HG03457 (cell line): ENCODE measurements around the gene RCC2.
"Not testable (repeated sequence)": the region's sequence is repeated elsewhere in the genome, so short reads cannot be mapped to it uniquely, and the experiment has no call there.

Experiments
- ATAC-seq: cut with Tn5 transposase; IDR thresholded peaks from one replicate; pipeline ENCODE4 v1.9.1; 2021; ENCODE audit warnings: moderate number of reproducible peaks; ENCODE audit not compliant: unreplicated experiment

Gene RCC2

DNA sequence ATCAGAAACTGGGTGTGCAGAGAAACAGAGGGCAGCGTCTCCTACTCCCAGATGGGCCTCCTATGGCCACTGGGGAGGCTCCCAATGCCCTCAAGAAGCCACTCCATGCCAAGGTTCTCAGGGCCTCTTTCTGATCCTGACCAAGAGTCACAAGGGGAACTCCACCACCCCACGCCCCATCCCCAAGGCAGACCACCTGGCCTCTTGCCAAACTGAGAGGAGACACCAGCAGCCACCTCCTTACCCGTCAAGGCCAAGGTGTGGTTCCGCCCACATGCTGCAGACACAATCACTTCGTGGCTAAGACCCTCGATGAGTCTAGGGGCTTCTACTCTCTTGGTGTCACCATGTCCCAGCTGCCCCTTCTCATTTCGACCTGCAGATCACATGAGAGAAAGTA lies 17.0 kb downstream of the RCC2 start:
- ATAC-seq = no peak

- no peak for ATAC-seq
Observed at GRCh38 chr1:17420391-17420918, 19.0 kb downstream of the RCC2 start.

GRCh38 chr1:17419626-17420328 lies 19.7 kb downstream of the RCC2 start:
- ATAC-seq = no peak

DNA sequence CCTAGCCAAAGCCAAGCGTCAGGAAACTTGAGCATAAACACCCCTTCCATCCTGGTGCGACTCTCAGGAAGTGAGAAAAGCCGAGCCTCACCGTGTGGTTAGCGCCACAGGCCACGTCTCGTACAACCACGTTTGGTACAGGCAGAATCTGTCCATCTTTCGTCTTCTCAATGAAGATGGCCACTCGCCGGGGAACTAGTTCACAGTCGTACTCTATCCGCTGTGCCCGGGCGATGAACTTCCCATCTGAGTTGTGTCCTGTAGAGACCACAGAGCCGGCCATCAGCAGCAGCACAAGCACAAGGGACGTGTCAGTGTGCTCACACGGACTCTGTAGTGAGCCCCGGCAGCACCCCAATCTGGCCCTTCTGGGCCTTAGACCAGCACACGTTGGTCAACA lies 23.1 kb downstream of the RCC2 start:
- ATAC-seq = no peak

GRCh38 chr1:17414022-17414421 lies 25.5 kb downstream of the RCC2 start:
- ATAC-seq = no peak

- no peak for ATAC-seq
Observed at GRCh38 chr1:17412093-17412870, 27.2 kb downstream of the RCC2 start.

DNA sequence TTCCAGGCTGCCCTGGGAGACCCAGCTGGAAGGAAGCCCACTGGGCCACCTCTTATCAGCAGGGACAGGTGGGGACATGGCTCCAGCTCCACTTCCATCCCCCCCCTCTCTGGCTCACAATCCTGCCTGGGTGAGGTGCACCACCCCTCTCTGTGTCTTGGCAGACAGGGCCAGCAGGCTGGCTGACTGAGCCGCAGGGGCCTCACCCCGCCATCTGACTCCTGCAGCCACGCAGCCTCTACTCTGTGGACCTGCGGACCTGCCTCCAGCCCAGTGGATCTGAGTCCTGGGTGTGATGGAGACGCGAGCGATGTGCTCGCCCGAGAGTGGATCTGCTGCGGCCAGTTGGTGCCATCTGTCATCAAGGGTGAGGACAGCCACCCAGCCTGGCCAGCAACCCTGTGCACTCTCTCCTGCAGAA lies 30.1 kb downstream of the RCC2 start:
- no peak for ATAC-seq

GRCh38 chr1:17407786-17408514 lies 31.5 kb downstream of the RCC2 start:
- ATAC-seq = not testable (repeated sequence)

DNA sequence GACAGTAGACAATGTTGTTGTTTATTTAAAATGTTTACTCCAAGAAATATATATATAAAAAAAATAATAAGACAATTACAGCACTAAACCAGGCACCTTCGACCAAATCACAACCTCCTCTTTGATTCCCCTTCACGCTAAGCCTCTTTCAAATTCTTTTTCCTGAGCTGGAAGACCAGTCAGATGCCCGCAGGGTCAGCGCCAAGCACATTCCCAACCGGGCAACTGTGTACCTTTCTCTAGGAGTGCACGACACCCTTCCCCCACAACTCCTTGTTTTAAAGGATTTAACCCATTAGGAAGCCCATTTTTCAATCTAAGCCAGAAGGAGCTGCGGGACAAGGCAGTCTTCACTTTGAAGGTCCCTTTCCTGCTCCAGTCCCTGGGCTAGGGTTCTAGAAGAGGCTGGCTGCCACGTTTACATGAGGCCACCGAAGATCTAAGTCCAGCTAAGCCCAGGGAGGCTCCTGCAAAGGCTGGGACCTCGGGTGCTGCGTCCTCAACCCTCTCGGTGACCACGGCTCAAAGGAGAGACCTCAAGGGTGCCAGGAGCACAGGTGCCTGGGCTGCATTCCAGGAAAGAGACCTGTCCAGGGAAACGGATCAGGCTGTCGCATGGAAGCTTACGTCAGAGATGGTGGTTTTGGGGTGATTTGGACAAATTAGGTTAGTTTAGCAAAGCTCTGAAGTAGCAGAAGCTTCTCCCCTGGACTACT lies 32.6 kb downstream of the RCC2 start:
- ATAC-seq = not testable (repeated sequence)

GRCh38 chr1:17405898-17406759 lies 33.3 kb downstream of the RCC2 start:
- no peak for ATAC-seq

DNA sequence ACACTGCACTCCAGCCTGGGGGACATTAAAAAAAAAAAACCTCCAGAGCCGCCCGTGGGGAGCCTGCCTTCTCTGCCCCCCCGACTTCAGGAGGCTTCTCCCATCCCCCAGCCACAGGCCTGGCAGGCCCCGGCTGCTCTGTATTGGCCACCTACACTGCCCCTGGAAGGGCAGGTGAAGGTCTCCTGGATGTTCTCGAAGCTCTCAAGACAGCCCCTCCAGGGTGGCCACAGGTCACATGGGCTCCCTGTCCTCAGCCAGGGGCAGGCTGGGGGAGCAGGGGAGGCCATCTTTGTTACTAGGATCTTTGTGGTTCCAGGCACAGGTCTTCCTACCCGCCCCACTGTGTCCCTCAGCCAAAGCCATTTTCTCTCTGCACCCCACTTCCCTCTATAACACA lies 34.7 kb downstream of the RCC2 start:
- no peak for ATAC-seq

- no peak for ATAC-seq
Observed at GRCh38 chr1:17404034-17404684, 35.3 kb downstream of the RCC2 start.

DNA sequence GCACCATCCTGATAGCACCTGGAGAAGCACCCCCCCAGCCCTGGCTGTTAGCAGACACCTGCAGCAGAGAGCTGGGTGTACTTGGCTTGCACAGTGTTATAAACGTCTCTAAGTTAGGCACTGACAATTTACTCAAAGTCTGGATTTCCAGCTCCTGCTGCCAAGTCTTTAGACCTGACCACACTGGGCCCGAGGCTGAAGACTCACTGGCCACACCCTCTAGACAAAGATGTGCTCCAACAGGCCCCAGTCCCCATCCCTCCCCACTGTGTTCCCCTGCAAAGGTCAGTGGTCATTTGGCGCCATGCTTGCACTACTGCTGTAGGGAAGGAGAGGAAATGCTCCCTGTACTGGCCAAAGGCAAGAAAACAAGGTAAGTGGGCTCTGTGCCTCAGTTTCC lies 36.4 kb downstream of the RCC2 start:
- ATAC-seq = no peak

DNA sequence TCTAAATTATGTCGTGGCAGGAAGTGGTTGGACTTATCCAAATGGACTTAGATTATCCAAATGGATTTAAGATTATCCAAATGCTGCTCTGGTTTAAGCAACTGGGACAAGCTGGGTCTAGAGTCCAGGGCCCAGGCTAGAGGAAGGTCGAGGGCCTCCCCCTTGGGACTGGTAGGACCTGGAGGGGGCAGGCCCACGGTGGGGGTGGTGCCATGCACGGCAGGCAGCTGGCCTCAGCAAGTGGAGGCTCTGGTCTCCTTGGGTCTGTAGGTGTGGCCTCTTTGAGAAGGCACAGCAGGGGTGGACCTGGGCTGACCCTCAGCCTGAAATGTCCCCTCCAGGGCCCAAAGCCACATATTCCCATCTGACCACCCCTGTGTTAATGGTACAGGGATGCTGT lies 37.6 kb downstream of the RCC2 start:
- ATAC-seq = no peak

DNA sequence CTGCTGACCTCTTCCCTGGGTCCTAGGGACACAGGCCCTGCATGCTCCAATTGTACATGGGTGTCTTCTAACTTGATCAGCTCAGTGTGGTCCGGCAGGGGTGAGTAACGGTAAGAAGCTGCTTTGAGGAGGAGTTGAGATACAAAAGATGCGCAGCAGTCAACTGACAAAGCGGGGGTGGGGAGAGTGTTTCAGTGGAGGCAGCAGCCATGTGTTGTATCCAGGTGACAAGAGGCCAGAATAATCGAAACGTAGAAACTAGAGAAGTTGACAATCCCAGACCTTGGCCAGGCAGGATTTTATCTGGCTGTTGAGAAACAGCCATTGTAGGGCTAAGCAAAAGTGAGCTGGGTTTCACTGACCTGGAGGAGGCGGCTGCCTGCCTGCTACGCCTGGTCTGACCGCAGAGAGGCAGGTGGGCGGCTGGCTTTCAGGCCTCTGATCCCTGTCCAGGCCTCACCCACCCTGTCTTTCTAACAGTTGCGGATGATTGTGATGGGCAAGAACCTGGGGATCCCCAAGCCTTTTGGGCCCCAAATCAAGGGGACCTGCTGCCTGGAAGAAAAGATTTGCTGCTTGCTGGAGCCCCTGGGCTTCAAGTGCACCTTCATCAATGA lies 38.6 kb downstream of the RCC2 start:
- ATAC-seq = no peak

GRCh38 chr1:17397910-17398695 lies 41.4 kb downstream of the RCC2 start:
- no peak for ATAC-seq

DNA sequence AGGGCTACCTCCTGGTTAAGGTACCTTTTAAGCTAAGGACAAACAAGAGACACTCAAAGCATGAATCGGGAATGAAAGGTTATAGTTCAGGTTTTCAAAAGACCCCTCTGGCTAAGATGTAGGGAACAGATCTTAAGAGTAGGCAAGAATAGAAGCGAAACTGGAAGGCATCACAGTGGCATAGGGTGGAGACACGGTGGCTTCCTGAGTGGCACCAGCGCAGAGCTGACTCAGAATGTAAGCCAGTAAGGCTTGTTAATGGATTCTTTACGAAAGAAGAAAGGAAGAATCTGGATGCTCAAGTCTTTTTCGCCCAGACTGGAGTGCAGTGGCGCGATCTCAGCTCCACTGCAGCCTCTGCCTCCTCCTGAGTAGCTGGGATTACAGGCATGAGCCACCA lies 46.2 kb downstream of the RCC2 start:
- ATAC-seq = no peak

GRCh38 chr1:17392199-17392740 lies 47.2 kb downstream of the RCC2 start:
- no peak for ATAC-seq
